Measurements from ENCODE around the gene THRAP3. TPM values are rescaled to one million over a fixed set of nuclear protein-coding genes. Genes with fewer than 3 reads are reported as not detected.

Gene THRAP3
- total RNA-seq, 1 donor from 2014 or later: 121 TPM

DNA sequence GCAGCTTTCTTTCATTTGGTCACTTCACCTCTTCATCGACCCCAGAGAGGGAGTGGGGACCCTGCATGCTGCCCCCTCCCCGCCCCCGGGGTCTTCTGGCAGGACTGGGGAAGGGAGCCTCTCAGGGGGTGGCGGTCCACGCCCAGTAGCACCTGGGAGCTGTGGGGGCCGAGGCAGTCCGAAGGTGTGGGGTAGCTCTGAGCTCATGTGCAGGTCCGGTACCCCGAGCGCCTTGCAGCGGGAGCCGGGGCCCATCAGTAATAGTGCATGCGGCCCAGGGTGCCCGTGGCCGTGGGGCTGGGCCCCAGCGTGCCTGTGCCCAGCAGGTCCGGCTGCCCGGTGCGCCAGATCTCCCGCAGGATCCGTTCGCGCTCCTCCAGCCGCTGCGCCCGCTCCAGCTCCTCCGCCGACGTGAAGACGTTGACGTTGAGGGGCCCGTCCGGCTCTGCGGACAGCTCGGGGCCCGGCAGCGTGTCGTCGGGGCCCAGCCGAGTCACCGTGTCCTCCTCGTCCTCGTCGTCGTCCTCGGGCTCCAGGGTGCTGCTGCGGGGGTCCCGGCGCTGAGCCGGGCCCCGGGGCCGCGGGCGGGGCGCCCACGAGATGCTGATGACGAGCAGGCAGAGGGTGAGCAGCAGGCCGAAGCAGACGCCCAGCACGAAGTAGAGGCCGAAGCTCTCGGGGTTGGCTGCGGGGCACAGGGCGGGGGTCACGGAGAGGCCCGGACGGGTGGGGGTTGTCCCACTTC, 98.0 kb downstream of the THRAP3 start:
- peak overlapping the region; percentile 93 for H3K27ac Mint-ChIP-seq
- peak overlapping the region; percentile 79 for H3K4me3 Mint-ChIP-seq
- H3K4me1 Mint-ChIP-seq: peaks cover 45% of the 10 kb centered on the region
- peaks cover 8% of the 10 kb centered on the region for H3K27me3 Mint-ChIP-seq (ENCODE audit: low read depth)
- H3K9me3 Mint-ChIP-seq: no peaks in the 10 kb centered on the region
- peaks cover 5% of the 10 kb centered on the region for H3K36me3 Mint-ChIP-seq
- DNase-seq (ENCODE audit: low spot score in 2 of 2, unreplicated experiment in 2 of 2): peak in 1 of 2 experiments; percentile 49
- TF ChIP-seq, protein P1, sequence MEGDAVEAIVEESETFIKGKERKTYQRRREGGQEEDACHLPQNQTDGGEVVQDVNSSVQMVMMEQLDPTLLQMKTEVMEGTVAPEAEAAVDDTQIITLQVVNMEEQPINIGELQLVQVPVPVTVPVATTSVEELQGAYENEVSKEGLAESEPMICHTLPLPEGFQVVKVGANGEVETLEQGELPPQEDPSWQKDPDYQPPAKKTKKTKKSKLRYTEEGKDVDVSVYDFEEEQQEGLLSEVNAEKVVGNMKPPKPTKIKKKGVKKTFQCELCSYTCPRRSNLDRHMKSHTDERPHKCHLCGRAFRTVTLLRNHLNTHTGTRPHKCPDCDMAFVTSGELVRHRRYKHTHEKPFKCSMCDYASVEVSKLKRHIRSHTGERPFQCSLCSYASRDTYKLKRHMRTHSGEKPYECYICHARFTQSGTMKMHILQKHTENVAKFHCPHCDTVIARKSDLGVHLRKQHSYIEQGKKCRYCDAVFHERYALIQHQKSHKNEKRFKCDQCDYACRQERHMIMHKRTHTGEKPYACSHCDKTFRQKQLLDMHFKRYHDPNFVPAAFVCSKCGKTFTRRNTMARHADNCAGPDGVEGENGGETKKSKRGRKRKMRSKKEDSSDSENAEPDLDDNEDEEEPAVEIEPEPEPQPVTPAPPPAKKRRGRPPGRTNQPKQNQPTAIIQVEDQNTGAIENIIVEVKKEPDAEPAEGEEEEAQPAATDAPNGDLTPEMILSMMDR (IDR thresholded peaks at IDR 0.05; ENCODE audit: unreplicated experiment): no peak

DNA sequence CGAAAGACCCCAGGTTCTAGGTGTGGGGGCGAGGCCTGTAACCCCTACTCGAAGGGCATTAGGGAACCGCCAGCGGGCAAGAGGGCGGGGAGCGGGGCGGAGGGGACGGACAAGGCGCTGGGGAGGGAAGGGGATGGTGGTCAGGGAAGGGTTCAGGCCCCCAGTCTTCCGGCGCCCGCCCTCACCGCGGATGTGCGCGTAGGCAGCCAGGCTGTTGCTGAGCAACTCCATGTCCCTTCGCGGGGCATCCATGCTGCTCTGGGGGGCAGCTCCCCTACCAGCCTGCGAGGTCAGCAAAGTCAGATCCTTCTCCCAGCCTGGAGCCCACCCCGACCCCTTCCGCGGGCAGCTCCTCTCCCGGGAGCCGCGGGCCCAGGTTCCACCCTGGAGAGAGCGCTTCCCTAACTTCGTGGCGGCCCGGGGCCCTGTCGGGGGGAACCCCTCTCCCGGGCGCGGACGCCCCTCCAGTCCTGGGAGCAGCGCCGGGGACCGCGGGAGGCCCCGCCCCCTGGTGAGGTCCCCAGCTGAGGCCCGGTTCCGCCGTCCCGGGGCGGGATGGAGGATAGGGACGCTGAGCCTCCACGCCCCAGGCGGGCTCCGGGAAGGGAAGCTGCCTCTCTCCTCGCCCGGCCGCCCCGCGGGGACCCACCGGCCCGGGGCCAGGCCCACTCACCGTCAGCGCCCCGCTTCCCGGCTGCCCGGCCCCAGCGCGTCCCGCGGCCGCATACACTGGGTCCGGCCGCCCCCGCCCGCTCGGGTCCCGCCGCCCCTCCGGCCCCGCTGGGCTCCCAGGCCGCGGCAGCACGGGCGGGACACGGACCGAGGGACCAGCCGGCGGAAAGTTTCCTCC, 98.8 kb downstream of the THRAP3 start:
- H3K27me3 Mint-ChIP-seq (ENCODE audit: low read depth): peaks cover 8% of the 10 kb centered on the region
- H3K27ac Mint-ChIP-seq: peak overlapping the region; percentile 64
- peak in 1 of 2 experiments; percentile 66 for DNase-seq (ENCODE audit: low spot score in 2 of 2, unreplicated experiment in 2 of 2)
- TF ChIP-seq, protein P1 (IDR thresholded peaks at IDR 0.05; ENCODE audit: unreplicated experiment): no peak
- peaks cover 52% of the 10 kb centered on the region for H3K4me1 Mint-ChIP-seq
- peak overlapping the region; percentile 73 for H3K4me3 Mint-ChIP-seq
- peaks cover 2% of the 10 kb centered on the region for H3K36me3 Mint-ChIP-seq
- H3K9me3 Mint-ChIP-seq: no peaks in the 10 kb centered on the region

DNA sequence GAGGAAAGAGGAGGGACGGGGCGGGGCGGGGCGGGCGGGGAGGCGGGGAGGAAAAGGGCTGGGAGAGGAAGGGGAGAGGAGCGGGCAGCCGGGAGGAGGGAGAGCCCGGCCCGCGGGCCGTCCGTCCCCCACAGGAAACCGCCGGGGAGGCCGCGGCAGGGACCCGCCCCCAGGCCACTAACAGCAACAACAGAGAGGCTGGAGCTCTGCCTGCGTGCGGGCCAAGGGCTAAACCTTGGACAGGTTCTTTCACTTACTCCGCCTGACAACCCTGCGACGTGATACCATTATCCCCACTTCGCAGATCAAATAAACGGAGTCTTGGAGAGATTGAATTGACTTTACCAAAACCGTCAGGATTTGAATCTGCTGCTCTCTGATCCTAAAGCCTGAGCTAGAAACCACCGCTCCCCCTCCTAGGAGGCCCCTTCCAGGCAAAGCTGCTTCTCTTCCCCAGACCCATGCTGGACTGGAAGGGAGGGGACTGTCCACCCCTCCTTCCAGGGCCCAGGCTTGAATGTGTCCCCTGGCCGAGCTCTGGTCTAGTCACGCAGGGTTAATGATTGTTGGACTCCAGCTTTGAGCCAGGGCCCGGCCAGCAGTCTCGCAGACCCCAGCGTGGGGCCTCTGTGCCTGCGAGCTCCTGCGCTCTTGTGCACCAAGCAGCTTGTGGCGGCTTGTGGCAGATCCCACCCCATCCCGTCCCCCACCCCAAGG, 99.6 kb downstream of the THRAP3 start, which contains the start of gene EVA1B:
Gene EVA1B, minus strand, starts transcription at position 10 of the 717 bp plus-strand sequence. CDS start 608 bp downstream, outside the sequence.
- Mint-ChIP-seq H3K27me3 (ENCODE audit: low read depth) (peaks cover 8% of the 10 kb centered on the region), H3K36me3 (no peaks in the 10 kb centered on the region), H3K4me1 (peaks cover 58% of the 10 kb centered on the region), H3K27ac (peak within 1 kb of the TSS; percentile 92), H3K9me3 (no peaks in the 10 kb centered on the region), H3K4me3 (peak within 1 kb of the TSS; percentile 75)
- peak in 1 of 2 experiments; percentile 77 for DNase-seq (ENCODE audit: low spot score in 2 of 2, unreplicated experiment in 2 of 2)
- TF ChIP-seq, protein P1 (IDR thresholded peaks at IDR 0.05; ENCODE audit: unreplicated experiment): no peak

DNA sequence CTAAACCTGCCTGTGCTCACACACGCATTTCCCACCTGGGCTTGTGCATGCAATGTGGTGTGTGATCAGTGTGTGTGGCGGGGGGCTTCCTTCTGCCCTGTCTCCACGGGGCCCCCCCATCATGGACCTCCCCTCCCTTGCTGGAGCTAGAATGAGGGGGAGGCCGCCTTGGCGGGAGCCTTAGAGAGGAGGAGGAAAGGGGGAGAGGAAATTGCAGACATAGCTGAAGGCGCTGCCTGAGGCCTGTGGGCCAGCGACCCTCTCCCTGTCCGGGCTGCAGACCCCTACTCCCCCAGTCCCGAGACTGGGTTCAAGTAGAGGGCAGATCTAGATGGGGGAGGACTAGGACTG, 100.1 kb downstream of the THRAP3 start:
- DNase-seq (ENCODE audit: low spot score in 2 of 2, unreplicated experiment in 2 of 2): no peak
- H3K4me1 Mint-ChIP-seq: peaks cover 62% of the 10 kb centered on the region
- TF ChIP-seq, protein P1 (IDR thresholded peaks at IDR 0.05; ENCODE audit: unreplicated experiment): no peak
- H3K27ac Mint-ChIP-seq: peak overlapping the region; percentile 92
- peaks cover 8% of the 10 kb centered on the region for H3K27me3 Mint-ChIP-seq (ENCODE audit: low read depth)
- no peaks in the 10 kb centered on the region for H3K36me3 Mint-ChIP-seq
- H3K4me3 Mint-ChIP-seq: peak overlapping the region; percentile 75
- H3K9me3 Mint-ChIP-seq: no peaks in the 10 kb centered on the region

DNA sequence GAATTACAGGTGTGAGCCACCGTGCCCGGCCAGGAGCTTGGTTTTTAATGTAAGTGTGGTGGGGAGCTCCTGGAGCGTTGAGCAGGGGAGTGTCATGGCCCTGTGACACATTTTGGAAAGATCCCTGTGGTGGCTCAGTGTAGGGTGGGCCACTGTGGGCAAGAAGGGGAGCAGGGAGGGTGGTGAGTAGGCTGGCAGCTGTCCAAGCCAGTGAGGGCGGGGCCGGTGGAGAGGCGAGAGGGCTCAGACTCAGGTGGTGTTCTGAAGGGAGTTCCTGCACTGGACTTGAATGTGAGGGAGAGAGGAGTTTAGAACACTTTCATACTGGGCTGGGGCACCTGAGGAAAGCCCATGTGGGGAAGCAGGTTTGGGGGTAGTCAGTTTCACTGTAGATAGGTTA, 102.3 kb downstream of the THRAP3 start:
- no peaks in the 10 kb centered on the region for H3K9me3 Mint-ChIP-seq
- no peaks in the 10 kb centered on the region for H3K36me3 Mint-ChIP-seq
- TF ChIP-seq, protein P1 (IDR thresholded peaks at IDR 0.05; ENCODE audit: unreplicated experiment): no peak
- H3K27ac Mint-ChIP-seq: peak overlapping the region; percentile 66
- H3K4me1 Mint-ChIP-seq: peaks cover 55% of the 10 kb centered on the region
- no peak for DNase-seq (ENCODE audit: low spot score in 2 of 2, unreplicated experiment in 2 of 2)
- H3K4me3 Mint-ChIP-seq: no peak overlapping the region
- H3K27me3 Mint-ChIP-seq (ENCODE audit: low read depth): peaks cover 7% of the 10 kb centered on the region

Measured in mesothelial cell of epicardium (in vitro differentiated cells).